KMS-11 (cell line): Measurements from ENCODE around the gene WDR48.
A peak's percentile ranks its signal among the peaks of the same experiment; 100 is the strongest.
"Not testable (repeated sequence)": the region's sequence is repeated elsewhere in the genome, so short reads cannot be mapped to it uniquely, and the experiment has no call there.

ENCODE experiments used
- H2AFZ ChIP-seq: fragments of 200-600 bp; sonication (generic); 2 replicates; pipeline ENCODE4 v1.6.1; 2016; ENCODE audit warnings: antibody characterized with exemption, mixed run types, low read depth
- H3K27ac ChIP-seq: fragments of 200-600 bp; sonication (generic); 2 replicates; pipeline ENCODE4 v1.6.1; 2016; ENCODE audit warnings: mild to moderate bottlenecking, mixed run types
- H3K27me3 ChIP-seq: fragments of 200-600 bp; sonication (generic); 2 replicates; pipeline ENCODE4 v1.6.1; 2017; ENCODE audit warnings: mild to moderate bottlenecking, low read depth, mixed run types, moderate library complexity; ENCODE audit not compliant: insufficient read depth
- H3K36me3 ChIP-seq: fragments of 200-600 bp; sonication (generic); 2 replicates; pipeline ENCODE4 v1.6.1; 2017; ENCODE audit warnings: mild to moderate bottlenecking, mixed run types; ENCODE audit not compliant: insufficient read depth
- H3K4me1 ChIP-seq: fragments of 200-600 bp; sonication (generic); 2 replicates; pipeline ENCODE4 v1.6.1; 2016; ENCODE audit warnings: mild to moderate bottlenecking, low read depth, mixed run types; ENCODE audit not compliant: poor library complexity, severe bottlenecking
- H3K4me2 ChIP-seq: fragments of 200-600 bp; sonication (generic); 2 replicates; pipeline ENCODE4 v1.7.0; 2016; ENCODE audit warnings: mild to moderate bottlenecking, mixed run types
- H3K4me3 ChIP-seq: fragments of 200-600 bp; sonication (generic); IDR thresholded peaks from 2 replicates; pipeline ENCODE4 v1.6.1; 2017; ENCODE audit warnings: low read depth, low read length, mixed read lengths; ENCODE audit not compliant: insufficient read depth
- H3K79me2 ChIP-seq: fragments of 200-600 bp; sonication (generic); 2 replicates; pipeline ENCODE4 v1.6.1; 2016; ENCODE audit warnings: low read depth, mixed run types; ENCODE audit not compliant: insufficient read depth
- H3K9ac ChIP-seq: fragments of 200-600 bp; sonication (generic); 2 replicates; pipeline ENCODE4 v1.6.1; 2016; ENCODE audit warnings: mild to moderate bottlenecking, mixed run types
- H4K20me1 ChIP-seq: fragments of 200-600 bp; sonication (generic); 2 replicates; pipeline ENCODE4 v1.6.1; 2016; ENCODE audit warnings: mild to moderate bottlenecking, mixed run types; ENCODE audit not compliant: insufficient read depth
- CTCF ChIP-seq: fragments of 200-600 bp; sonication (generic); conservative IDR thresholded peaks from 2 replicates; pipeline ENCODE4 v1.6.1; 2017; ENCODE audit warnings: low read depth, mild to moderate bottlenecking, antibody characterized with exemption, low read length, moderate library complexity, mixed read lengths

Gene WDR48

GRCh38 chr3:39052583-39052982, 767 bp downstream of the WDR48 start:
- Histone ChIP-seq H3K27ac (no peak overlapping the region), H4K20me1 (no peaks in the 10 kb centered on the region), H3K4me1 (no peaks in the 10 kb centered on the region), H3K36me3 (no peaks in the 10 kb centered on the region), H3K4me3 (peak overlapping the region; percentile 47), H2AFZ (peak overlapping the region; percentile 83; the same call in 1 of the 2 replicates), H3K27me3 (no peaks in the 10 kb centered on the region), H3K79me2 (no peaks in the 10 kb centered on the region), H3K9ac (peak overlapping the region; percentile 81; the same call in 1 of the 2 replicates), H3K4me2 (peak overlapping the region; percentile 60; the same call in 1 of the 2 replicates)
- TF ChIP-seq CTCF, result no peak

GRCh38 chr3:39053696-39054095, 1.9 kb downstream of the WDR48 start:
- no peak for TF ChIP-seq CTCF
- Histone ChIP-seq H2AFZ (no peak overlapping the region), H4K20me1 (no peaks in the 10 kb centered on the region), H3K27me3 (no peaks in the 10 kb centered on the region), H3K4me3 (no peak overlapping the region), H3K4me1 (no peaks in the 10 kb centered on the region), H3K27ac (no peak overlapping the region), H3K79me2 (no peaks in the 10 kb centered on the region; the same call in 1 of the 2 replicates), H3K4me2 (no peak overlapping the region), H3K9ac (no peak overlapping the region), H3K36me3 (no peaks in the 10 kb centered on the region)

GRCh38 chr3:39056151-39056550, 4.3 kb downstream of the WDR48 start:
- no peak overlapping the region for H3K4me2 ChIP-seq
- H3K27me3 ChIP-seq, result no peaks in the 10 kb centered on the region
- H4K20me1 ChIP-seq, result no peaks in the 10 kb centered on the region
- H3K79me2 ChIP-seq, result no peaks in the 10 kb centered on the region; the same call in 1 of the 2 replicates
- H3K36me3 ChIP-seq, result no peaks in the 10 kb centered on the region
- no peak overlapping the region for H3K27ac ChIP-seq
- no peak overlapping the region for H3K9ac ChIP-seq
- H3K4me3 ChIP-seq, result no peak overlapping the region
- no peak overlapping the region for H2AFZ ChIP-seq
- H3K4me1 ChIP-seq, result no peaks in the 10 kb centered on the region
- no peak for TF ChIP-seq CTCF

- not testable (repeated sequence) for H3K79me2 ChIP-seq, H3K27me3 ChIP-seq, H3K4me2 ChIP-seq, H3K4me3 ChIP-seq, H4K20me1 ChIP-seq, H3K4me1 ChIP-seq, H3K9ac ChIP-seq, H2AFZ ChIP-seq, H3K36me3 ChIP-seq, H3K27ac ChIP-seq
These were observed 9.4 kb downstream of the WDR48 start for GRCh38 chr3:39061228-39061627.

- H3K9ac ChIP-seq, result no peak overlapping the region
- H4K20me1 ChIP-seq, result no peaks in the 10 kb centered on the region
- peaks cover 7% of the 10 kb centered on the region for H3K4me1 ChIP-seq
- H3K4me3 ChIP-seq, result no peak overlapping the region
- H3K27ac ChIP-seq, result no peak overlapping the region
- TF ChIP-seq CTCF, result no peak
- H3K36me3 ChIP-seq, result no peaks in the 10 kb centered on the region
- no peaks in the 10 kb centered on the region for H3K27me3 ChIP-seq
- H3K4me2 ChIP-seq, result no peak overlapping the region
- no peaks in the 10 kb centered on the region; the same call in 1 of the 2 replicates for H3K79me2 ChIP-seq
- H2AFZ ChIP-seq, result no peak overlapping the region
These were observed 10.4 kb downstream of the WDR48 start for GRCh38 chr3:39062180-39062579.
